IPS-15b (cell line): ENCODE results near the gene CALML5.

Experiments
- H3K27me3 ChIP-seq: one replicate; pipeline ENCODE4 v1.6.1; 2013; ENCODE audit warnings: low read length; ENCODE audit not compliant: control insufficient read depth, insufficient read depth
- H3K36me3 ChIP-seq: one replicate; pipeline ENCODE4 v1.6.1; 2013; ENCODE audit warnings: low read length; ENCODE audit not compliant: control insufficient read depth, insufficient read depth
- H3K4me1 ChIP-seq: one replicate; pipeline ENCODE4 v1.6.1; 2013; ENCODE audit warnings: mild to moderate bottlenecking, low read length; ENCODE audit not compliant: control insufficient read depth, insufficient read depth
- H3K4me3 ChIP-seq: one replicate; pipeline ENCODE4 v1.5.1; 2013; ENCODE audit warnings: low read depth, low read length
- H3K9ac ChIP-seq: one replicate; pipeline ENCODE4 v1.6.1; 2013; ENCODE audit warnings: low read depth, mild to moderate bottlenecking, low read length
- H3K9me3 ChIP-seq: one replicate; pipeline ENCODE4 v1.6.1; 2013; ENCODE audit warnings: mild to moderate bottlenecking, low read length; ENCODE audit not compliant: control insufficient read depth, insufficient read depth

Gene CALML5

GRCh38 chr10:5531558-5532306 is 32.4 kb upstream of the CALML5 start:
- Histone ChIP-seq H3K36me3 (no peaks in the 10 kb centered on the region), H3K4me3 (no peak overlapping the region), H3K4me1 (no peaks in the 10 kb centered on the region), H3K27me3 (no peaks in the 10 kb centered on the region), H3K9ac (no peak overlapping the region), H3K9me3 (no peaks in the 10 kb centered on the region)

GRCh38 chr10:5530846-5531557 is 31.6 kb upstream of the CALML5 start:
- H3K9ac ChIP-seq, result no peak overlapping the region
- no peaks in the 10 kb centered on the region for H3K36me3 ChIP-seq
- H3K4me1 ChIP-seq, result no peaks in the 10 kb centered on the region
- H3K27me3 ChIP-seq, result no peaks in the 10 kb centered on the region
- no peaks in the 10 kb centered on the region for H3K9me3 ChIP-seq
- H3K4me3 ChIP-seq, result no peak overlapping the region

DNA sequence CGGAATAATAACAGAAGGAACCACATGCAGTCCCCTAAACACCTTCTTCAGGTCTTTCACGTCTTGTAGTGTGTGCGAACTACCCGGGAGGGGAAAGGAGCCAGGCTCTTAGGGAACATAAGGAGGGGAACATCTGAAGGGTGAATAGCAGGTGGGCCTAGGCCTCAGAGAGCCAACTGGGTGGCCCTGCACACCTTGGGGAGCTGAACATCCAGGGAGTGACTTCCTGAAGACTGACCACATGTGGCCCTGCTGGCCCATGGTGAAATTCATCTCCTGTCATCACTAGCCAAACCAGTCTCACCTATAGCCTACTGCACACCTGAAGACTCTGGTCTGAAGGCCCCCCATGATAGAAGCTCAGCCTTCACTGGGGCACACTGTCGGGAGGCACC is 31.0 kb upstream of the CALML5 start:
- no peak overlapping the region for H3K9ac ChIP-seq

GRCh38 chr10:5529702-5530411 is 30.5 kb upstream of the CALML5 start:
- no peak overlapping the region for H3K4me3 ChIP-seq
- H3K27me3 ChIP-seq, result no peaks in the 10 kb centered on the region
- no peaks in the 10 kb centered on the region for H3K4me1 ChIP-seq
- H3K36me3 ChIP-seq, result no peaks in the 10 kb centered on the region
- H3K9ac ChIP-seq, result no peak overlapping the region
- H3K9me3 ChIP-seq, result no peaks in the 10 kb centered on the region

More for the DNA sequence above, 31.0 kb upstream of the CALML5 start:
- H3K27me3 ChIP-seq, result no peaks in the 10 kb centered on the region
- H3K4me1 ChIP-seq, result no peaks in the 10 kb centered on the region
- H3K36me3 ChIP-seq, result no peaks in the 10 kb centered on the region
- H3K4me3 ChIP-seq, result no peak overlapping the region
- H3K9me3 ChIP-seq, result no peaks in the 10 kb centered on the region

DNA sequence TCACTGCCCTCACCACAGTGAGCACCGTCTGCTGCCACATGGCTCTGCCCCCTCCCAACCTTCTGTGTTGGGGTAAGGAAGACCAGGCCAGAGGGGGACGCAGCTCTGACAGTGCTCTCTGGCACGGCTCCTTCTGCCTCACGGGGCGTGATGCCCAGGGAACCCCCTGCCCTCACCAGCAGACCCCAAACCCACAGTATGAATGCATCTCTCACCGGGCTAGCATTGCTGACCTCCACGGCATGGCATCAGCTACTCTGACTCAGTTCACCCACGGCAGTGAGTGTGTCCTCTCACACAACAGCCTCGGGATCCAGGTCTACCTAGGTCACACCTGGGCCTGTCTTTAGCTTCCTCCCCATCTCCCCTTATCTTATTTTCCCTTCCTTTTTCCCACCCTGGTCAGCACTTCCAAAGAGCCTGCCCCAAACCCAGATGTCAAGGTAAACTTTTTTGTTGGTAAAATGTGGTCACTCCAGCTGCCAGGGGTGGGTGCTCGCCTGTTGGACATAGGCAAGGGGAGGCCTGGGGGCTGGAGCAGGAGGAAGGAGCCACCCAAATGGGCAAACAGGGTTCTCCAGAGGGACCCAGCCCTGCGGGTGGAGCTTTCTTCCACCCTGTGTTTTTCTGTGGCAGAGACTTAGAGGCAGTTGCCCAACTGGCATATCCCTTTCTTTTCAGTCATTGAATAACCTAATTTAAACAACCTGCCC is 29.8 kb upstream of the CALML5 start:
- no peak overlapping the region for H3K9ac ChIP-seq
- no peaks in the 10 kb centered on the region for H3K9me3 ChIP-seq
- H3K4me1 ChIP-seq, result no peaks in the 10 kb centered on the region
- H3K27me3 ChIP-seq, result no peaks in the 10 kb centered on the region
- H3K4me3 ChIP-seq, result no peak overlapping the region
- no peaks in the 10 kb centered on the region for H3K36me3 ChIP-seq

DNA sequence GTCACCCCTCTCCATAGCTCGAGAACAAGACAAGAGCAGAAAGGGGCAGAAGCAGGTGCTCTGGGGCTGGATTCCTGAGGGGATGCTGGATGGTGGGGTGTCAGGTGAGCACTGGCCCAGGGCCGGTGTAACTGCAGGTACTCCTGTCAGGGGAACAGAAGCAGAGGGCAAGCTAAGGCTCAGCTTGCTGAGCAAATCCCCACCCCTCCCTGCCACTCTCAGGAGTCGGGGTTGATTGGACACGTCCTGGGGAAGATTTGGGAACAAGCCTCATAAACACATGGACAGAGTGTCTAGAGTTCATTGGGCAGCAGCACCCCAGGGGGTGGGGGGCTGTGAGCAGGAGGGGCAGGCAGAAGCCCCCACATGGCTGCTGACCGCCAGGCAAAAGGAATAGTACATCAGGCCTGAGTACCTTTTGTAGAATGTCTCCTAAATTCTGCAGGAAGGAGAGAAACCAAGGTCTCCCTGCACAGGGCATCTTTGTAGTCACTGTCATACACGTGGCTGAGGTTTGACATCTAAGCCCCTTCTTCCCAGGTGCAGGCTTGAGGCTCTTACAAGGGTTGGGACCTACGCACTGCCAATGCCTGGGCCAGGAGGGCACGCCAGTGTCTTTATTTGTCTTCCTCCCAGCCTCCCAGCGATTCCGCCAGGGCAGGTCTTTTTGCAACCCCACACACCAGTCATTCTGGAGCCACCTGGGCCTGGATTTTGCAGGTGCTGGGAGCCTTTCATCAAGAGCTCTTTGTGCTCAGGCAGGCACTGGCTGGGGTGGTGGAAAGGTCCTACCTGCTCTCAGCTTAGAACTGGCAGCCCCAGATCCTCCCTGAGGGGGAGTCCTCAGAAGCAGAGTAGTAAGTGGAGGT is 28.2 kb upstream of the CALML5 start:
- no peak overlapping the region for H3K4me3 ChIP-seq
- no peaks in the 10 kb centered on the region for H3K27me3 ChIP-seq
- H3K9ac ChIP-seq, result no peak overlapping the region
- H3K9me3 ChIP-seq, result no peaks in the 10 kb centered on the region
- no peaks in the 10 kb centered on the region for H3K36me3 ChIP-seq
- H3K4me1 ChIP-seq, result no peaks in the 10 kb centered on the region

DNA sequence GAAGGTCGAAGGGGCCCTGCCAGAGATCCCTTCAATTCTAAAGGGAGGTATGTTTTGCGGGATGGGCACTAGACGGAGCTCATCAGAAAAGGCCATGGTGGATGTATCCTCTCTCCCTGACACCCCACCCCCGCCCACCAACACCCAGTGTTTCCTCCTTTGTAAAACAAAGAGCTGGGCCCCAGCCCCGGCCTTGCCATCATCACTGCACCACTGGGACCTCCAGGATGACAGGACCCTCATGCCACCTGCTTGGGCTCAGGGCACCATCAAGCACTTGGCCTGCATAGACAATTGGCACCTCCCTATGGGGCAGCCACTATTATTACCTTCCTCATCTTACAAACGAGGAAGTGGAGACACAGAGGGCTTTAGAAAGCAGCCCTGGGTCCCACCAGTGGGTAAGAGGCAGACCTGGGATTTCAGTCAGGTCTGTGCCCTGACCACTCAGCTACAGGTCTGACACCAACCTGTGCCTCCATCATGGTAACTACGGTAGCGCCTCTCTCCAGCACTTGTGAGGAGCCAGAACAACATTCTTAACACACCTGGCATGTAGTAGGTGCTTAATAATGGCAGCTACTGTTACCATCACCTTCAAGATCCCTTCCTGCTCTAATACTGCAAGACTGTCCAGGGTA is 27.4 kb upstream of the CALML5 start:
- Histone ChIP-seq H3K4me1 (no peaks in the 10 kb centered on the region), H3K27me3 (no peaks in the 10 kb centered on the region), H3K9me3 (no peaks in the 10 kb centered on the region), H3K9ac (no peak overlapping the region), H3K4me3 (no peak overlapping the region), H3K36me3 (no peaks in the 10 kb centered on the region)

GRCh38 chr10:5525561-5526341 is 26.4 kb upstream of the CALML5 start:
- H3K9ac ChIP-seq, result no peak overlapping the region
- no peak overlapping the region for H3K4me3 ChIP-seq
- H3K36me3 ChIP-seq, result no peaks in the 10 kb centered on the region
- H3K27me3 ChIP-seq, result no peaks in the 10 kb centered on the region
- H3K9me3 ChIP-seq, result no peaks in the 10 kb centered on the region
- no peaks in the 10 kb centered on the region for H3K4me1 ChIP-seq

- H3K4me3 ChIP-seq, result no peak within 1 kb of the TSS
- H3K4me1 ChIP-seq, result no peaks in the 10 kb centered on the region
- H3K9me3 ChIP-seq, result peaks cover 2% of the 10 kb centered on the region
- no peaks in the 10 kb centered on the region for H3K36me3 ChIP-seq
- H3K9ac ChIP-seq, result no peak within 1 kb of the TSS
- no peaks in the 10 kb centered on the region for H3K27me3 ChIP-seq
Measured at GRCh38 chr10:5524641-5525560, 25.5 kb upstream of the CALML5 start, which contains the start of gene CALML3. Gene CALML3, plus strand, starts transcription at chr10:5524961. Its CDS starts 125 bp downstream, at chr10:5525086.
